Panc1 (cell line): ENCODE data around the gene ERCC6L. TPM values are rescaled to one million over a fixed set of nuclear protein-coding genes. Genes with fewer than 3 reads are reported as not detected.

Experiments used
- ATAC-seq: fragments of 200-7000 bp; cut with Tn5 transposase; 2 replicates; pipeline ENCODE4 v1.9.1; 2020; ENCODE audit warnings: mild to moderate bottlenecking, moderate library complexity
- BruUV-seq: library from RNA; stranded (reverse); fragments of 400-500 nt; replicated peaks from 2 replicates; lab custom pipeline; 2021; lab: Mats Ljungman, UMichigan
- CTCF ChIA-PET: fragments of 300-600 bp; sonication (Branson Sonifier 250); formaldehyde crosslinking; loops from one replicate; lab custom pipeline; 2022; ENCODE audit warnings: antibody characterized with exemption; lab: Charles Lee
- POLR2A ChIA-PET: fragments of 300-600 bp; sonication (Branson Sonifier 250); formaldehyde crosslinking; loops from one replicate; lab custom pipeline; 2022; ENCODE audit warnings: antibody characterized with exemption; lab: Charles Lee
- DNase-seq: peaks from one replicate; pipeline ENCODE4 v3.0.0-alpha.2; 2010; ENCODE audit warnings: low read depth, low spot score
- H3K27ac ChIP-seq: 2 replicates; pipeline ENCODE4 v1.5.1; 2011; ENCODE audit warnings: mild to moderate bottlenecking, low read length, inconsistent platforms
- H3K27me3 ChIP-seq: fragments of 200-500 bp; sonication (Bioruptor generic); 2 replicates; pipeline ENCODE4 v1.6.0; 2014; ENCODE audit warnings: low read length, inconsistent platforms; ENCODE audit not compliant: control insufficient read depth, insufficient read depth
- H3K36me3 ChIP-seq: fragments of 200-500 bp; sonication (Bioruptor generic); 2 replicates; pipeline ENCODE4 v1.5.1; 2014; ENCODE audit warnings: inconsistent platforms, mild to moderate bottlenecking, low read length, moderate library complexity; ENCODE audit not compliant: control insufficient read depth, insufficient read depth
- H3K4me1 ChIP-seq: 2 replicates; pipeline ENCODE4 v1.5.1; 2011; ENCODE audit warnings: inconsistent platforms, mild to moderate bottlenecking, low read length, moderate library complexity; ENCODE audit not compliant: control insufficient read depth, insufficient read depth
- H3K4me3 ChIP-seq, 2 experiments: 2 replicates each; pipeline ENCODE4 v1.5.1; 2011 to 2012; ENCODE audit warnings: low read depth in 2 of 2, low read length in 2 of 2, mild to moderate bottlenecking in 2 of 2, inconsistent platforms in 1 of 2, moderate library complexity in 1 of 2
- H3K9me3 ChIP-seq: fragments of 200-500 bp; sonication (Bioruptor generic); 2 replicates; pipeline ENCODE4 v1.5.1; 2014; ENCODE audit warnings: low read depth, mild to moderate bottlenecking, inconsistent platforms, low read length, moderate library complexity; ENCODE audit not compliant: control insufficient read depth, insufficient read depth
- CTCF ChIP-seq: fragments of 450-650 bp; IDR thresholded peaks from 2 replicates; pipeline ENCODE4 v1.5.1; 2017; ENCODE audit warnings: mild to moderate bottlenecking
- POLR2AphosphoS5 ChIP-seq: IDR thresholded peaks from 2 replicates; pipeline ENCODE4 v1.6.1; 2012; ENCODE audit warnings: mild to moderate bottlenecking, low read depth, low read length, moderate library complexity
- REST ChIP-seq, 2 experiments: IDR thresholded peaks; 2 replicates each; pipeline ENCODE4 v1.6.1; 2011 to 2012; ENCODE audit warnings: low read depth in 2 of 2, control low read depth in 1 of 2, low read length in 1 of 2, mild to moderate bottlenecking in 1 of 2, moderate library complexity in 1 of 2; ENCODE audit not compliant: insufficient read depth in 1 of 2
- SIN3A ChIP-seq: IDR thresholded peaks from 2 replicates; pipeline ENCODE4 v1.6.1; 2012; ENCODE audit warnings: low read depth, mild to moderate bottlenecking, low read length, moderate library complexity, borderline replicate concordance; ENCODE audit not compliant: insufficient read depth
- TCF7L2 ChIP-seq: IDR thresholded peaks from 2 replicates; pipeline ENCODE4 v1.6.1; 2011; ENCODE audit warnings: mild to moderate bottlenecking, low read depth, low read length, inconsistent platforms
- in situ Hi-C: cut with HindIII; loops from 2 replicates; pipeline ENCODE4 v1.10.0; 2016; ENCODE audit warnings: low sequenced_read_pairs, low pct_unique_long_range_greater_than_20kb
- intact Hi-C: fragments of 100-400 bp; cut with micrococcal nuclease; formaldehyde crosslinking; loops from one replicate; pipeline ENCODE4 v1.10.0; 2022; ENCODE audit not compliant: unreplicated experiment
- total RNA-seq: library from RNA; stranded (reverse); gene quantifications from one replicate; pipeline ENCODE4 v1.2.1, GENCODE V29; 2021; ENCODE audit not compliant: unreplicated experiment

The ERCC6L gene
- total RNA-seq, 1 experiment from 2014 or later: 17.3 TPM

GRCh38 chrX:72269671-72270251, 30.9 kb upstream of the ERCC6L start:
- Histone ChIP-seq H3K27me3 (no peaks in the 10 kb centered on the region), H3K9me3 (no peaks in the 10 kb centered on the region), H3K36me3 (peaks cover 27% of the 10 kb centered on the region; the same call in 1 of the 2 replicates), H3K27ac (no peak overlapping the region), H3K4me3 (no peak overlapping the region), H3K4me1 (peaks cover 36% of the 10 kb centered on the region)
- ChIA-PET CTCF (no interaction called here), POLR2A (no interaction called here)
- ATAC-seq: peak; percentile 63
- TF ChIP-seq CTCF (no peak), POLR2AphosphoS5 (peak; percentile 66)
- DNase-seq: no peak
- intact Hi-C loops: no loop called here
- BruUV-seq: no TSS peak
- in situ Hi-C loops: no loop called here

- intact Hi-C loops: no loop called here
- peaks cover 24% of the 10 kb centered on the region; the same call in 1 of the 2 replicates for H3K36me3 ChIP-seq
- CTCF ChIA-PET: interaction anchor here (1.2 kb wide), 1 partner anchor 23 kb away, joined by 3 read pairs; no protein-coding TSS in a partner anchor
Observed at GRCh38 chrX:72268597-72269365, 30.0 kb upstream of the ERCC6L start.

More at GRCh38 chrX:72268597-72269365, 30.0 kb upstream of the ERCC6L start:
- no peak overlapping the region for H3K27ac ChIP-seq
- TF ChIP-seq REST (IDR thresholded peaks at IDR 0.05; ENCODE audit: insufficient read depth in 1 of 2, low read depth in 2 of 2, low read length in 1 of 2) (no peak), CTCF (no peak), POLR2AphosphoS5 (no peak), SIN3A (no peak), TCF7L2 (no peak)
- ATAC-seq: no peak
- no peaks in the 10 kb centered on the region for H3K27me3 ChIP-seq
- DNase-seq: no peak
- H3K9me3 ChIP-seq: no peaks in the 10 kb centered on the region
- peaks cover 27% of the 10 kb centered on the region for H3K4me1 ChIP-seq
- POLR2A ChIA-PET: no interaction called here
- no peak overlapping the region for H3K4me3 ChIP-seq
- in situ Hi-C loops: no loop called here
- BruUV-seq: no TSS peak
